SK-N-MC (cell line): ENCODE results near the gene ZC3H4.

ENCODE experiments used
- FOXP2 ChIP-seq: optimal IDR thresholded peaks from 2 replicates; pipeline ENCODE3; 2011; ENCODE audit warnings: mild to moderate bottlenecking, moderate library complexity; ENCODE audit not compliant: insufficient read depth; ENCODE audit errors: extremely low read length, control extremely low read depth
- POLR2AphosphoS5 ChIP-seq: IDR thresholded peaks from 2 replicates; pipeline ENCODE4 v1.6.1; 2012; ENCODE audit warnings: mild to moderate bottlenecking, low read depth, low read length, borderline replicate concordance

GRCh38 chr19:47032171-47032811, 81.3 kb downstream of the ZC3H4 start:
- TF ChIP-seq FOXP2, result no peak
- TF ChIP-seq POLR2AphosphoS5, result no peak
